H1 (cell line): ENCODE results near the gene KCNJ9. TPM values are rescaled to one million over a fixed set of nuclear protein-coding genes. Genes with fewer than 3 reads are reported as not detected.

Experiments
- CTCF ChIA-PET: fragments of 300-600 bp; sonication (Branson Sonifier 250); formaldehyde crosslinking; loops from one replicate; lab custom pipeline; 2021; ENCODE audit not compliant: partially characterized antibody; lab: Charles Lee
- POLR2A ChIA-PET: fragments of 300-600 bp; sonication (Branson Sonifier 250); formaldehyde crosslinking; loops from one replicate; lab custom pipeline; 2021; ENCODE audit warnings: inconsistent platforms; ENCODE audit not compliant: partially characterized antibody; lab: Charles Lee
- DNase-seq, 2 experiments: peaks; one replicate each; pipeline versions ENCODE4 v3.0.0 to v3.0.0-alpha.2; 2010 to 2022; ENCODE audit warnings: low spot score in 2 of 2, low read depth in 1 of 2, mixed read lengths in 1 of 2
- FAIRE-seq: peaks from 2 replicates; lab custom pipeline; 2011; peaks lifted over from hg19 to GRCh38; lab: Jason Lieb, UNC
- H2AFZ ChIP-seq: 2 replicates; pipeline ENCODE4 v1.8.1; 2012; ENCODE audit warnings: low read length, inconsistent platforms
- H2AK5ac ChIP-seq: 2 replicates; pipeline ENCODE4 v1.6.1; 2013; ENCODE audit warnings: low read depth, low read length
- H2BK120ac ChIP-seq: replicated peaks from 2 replicates; pipeline ENCODE3; 2013; ENCODE audit warnings: low read depth, low read length, inconsistent platforms
- H2BK12ac ChIP-seq: 2 replicates; pipeline ENCODE4 v1.6.1; 2013; ENCODE audit warnings: low read depth, low read length
- H2BK15ac ChIP-seq: 2 replicates; pipeline ENCODE4 v1.6.1; 2013; ENCODE audit warnings: low read length
- H2BK20ac ChIP-seq: 2 replicates; pipeline ENCODE4 v1.6.1; 2013; ENCODE audit warnings: low read length
- H2BK5ac ChIP-seq: 2 replicates; pipeline ENCODE4 v1.6.1; 2013; ENCODE audit warnings: low read depth, low read length
- H3K14ac ChIP-seq: 2 replicates; pipeline ENCODE4 v1.6.1; 2013; ENCODE audit warnings: inconsistent platforms; ENCODE audit not compliant: insufficient read length
- H3K18ac ChIP-seq: 2 replicates; pipeline ENCODE4 v1.6.1; 2013; ENCODE audit warnings: low read length; ENCODE audit errors: extremely low read depth
- H3K23ac ChIP-seq: 2 replicates; pipeline ENCODE4 v1.6.1; 2013; ENCODE audit warnings: inconsistent platforms; ENCODE audit not compliant: insufficient read length
- H3K23me2 ChIP-seq: 2 replicates; pipeline ENCODE4 v1.6.1; 2013; ENCODE audit warnings: low read depth, low read length
- H3K27ac ChIP-seq: 2 replicates; pipeline ENCODE4 v1.6.1; 2011; ENCODE audit warnings: low read depth, low read length, inconsistent platforms
- H3K27me3 ChIP-seq, 4 experiments: replicated peaks in 1 of 4; 1 replicate in 1 of 4; 2 replicates in 3 of 4; pipeline versions ENCODE4 v1.6.1 to v1.8.1; 2011 to 2013; ENCODE audit warnings: low read length in 3 of 4, mild to moderate bottlenecking in 3 of 4, inconsistent platforms in 2 of 4, mixed read lengths in 2 of 4, moderate library complexity in 1 of 4; ENCODE audit not compliant: control insufficient read depth in 3 of 4, insufficient read depth in 3 of 4; ENCODE audit errors: extremely low read depth in 1 of 4
- H3K36me3 ChIP-seq, 4 experiments: 2 replicates each; pipeline versions ENCODE4 v1.6.1 to v1.8.1; 2011 to 2013; ENCODE audit warnings: mild to moderate bottlenecking in 4 of 4, low read length in 3 of 4, moderate library complexity in 2 of 4, control low read depth in 1 of 4, inconsistent platforms in 1 of 4; ENCODE audit not compliant: insufficient read depth in 4 of 4, control insufficient read depth in 2 of 4
- H3K4ac ChIP-seq: replicated peaks from 2 replicates; pipeline ENCODE3; 2013; ENCODE audit warnings: low read length, low read depth, mixed read lengths, inconsistent platforms; ENCODE audit not compliant: insufficient read length
- H3K4me1 ChIP-seq, 4 experiments: replicated peaks in 1 of 4; 1 replicate in 1 of 4; 2 replicates in 3 of 4; pipeline versions ENCODE4 v1.6.1 to v1.8.1; 2011 to 2013; ENCODE audit warnings: low read length in 3 of 4, inconsistent platforms in 2 of 4, mixed read lengths in 1 of 4; ENCODE audit not compliant: insufficient read depth in 4 of 4, control insufficient read depth in 3 of 4
- H3K4me2 ChIP-seq, 2 experiments: 2 replicates each; pipeline versions ENCODE4 v1.6.1 to v1.8.1; 2011 to 2013; ENCODE audit warnings: low read depth in 2 of 2, low read length in 2 of 2, control low read depth in 1 of 2, inconsistent platforms in 1 of 2, mild to moderate bottlenecking in 1 of 2; ENCODE audit not compliant: insufficient read depth in 1 of 2
- H3K4me3 ChIP-seq, 4 experiments: fragments of 200-600, 300-600 bp in 1 of 4; sonication (generic), shearing (Covaris generic), sonication (Bioruptor Twin) in 1 of 4; 2 replicates each; pipeline versions ENCODE4 v1.5.1 to v1.8.1; 2011 to 2016; ENCODE audit warnings: low read length in 4 of 4, low read depth in 3 of 4, control low read depth in 2 of 4, inconsistent platforms in 2 of 4, mild to moderate bottlenecking in 2 of 4, mixed read lengths in 1 of 4, moderate library complexity in 1 of 4; ENCODE audit not compliant: insufficient read depth in 2 of 4; ENCODE audit errors: extremely low read depth in 1 of 4
- H3K56ac ChIP-seq: replicated peaks from 2 replicates; pipeline ENCODE3; 2013; ENCODE audit warnings: low read depth, mild to moderate bottlenecking, mixed read lengths, low read length, inconsistent platforms; ENCODE audit not compliant: insufficient read length
- H3K79me1 ChIP-seq: 2 replicates; pipeline ENCODE4 v1.6.1; 2013; ENCODE audit warnings: low read depth, low read length, control low read depth
- H3K79me2 ChIP-seq, 2 experiments: 2 replicates each; pipeline versions ENCODE4 v1.6.1 to v1.8.1; 2012 to 2013; ENCODE audit warnings: low read length in 2 of 2, mild to moderate bottlenecking in 2 of 2, inconsistent platforms in 1 of 2; ENCODE audit not compliant: insufficient read depth in 2 of 2, control insufficient read depth in 1 of 2
- H3K9ac ChIP-seq, 4 experiments: replicated peaks in 1 of 4; 1 replicate in 1 of 4; 2 replicates in 3 of 4; pipeline versions ENCODE4 v1.6.1 to v1.8.1; 2011 to 2013; ENCODE audit warnings: low read depth in 3 of 4, low read length in 3 of 4, control low read depth in 2 of 4, mild to moderate bottlenecking in 2 of 4, moderate library complexity in 2 of 4, inconsistent platforms in 1 of 4; ENCODE audit errors: extremely low read depth in 1 of 4
- H3K9me3 ChIP-seq, 2 experiments: 2 replicates each; pipeline versions ENCODE4 v1.6.1 to v1.8.1; 2012 to 2013; ENCODE audit warnings: mild to moderate bottlenecking in 2 of 2, moderate library complexity in 2 of 2, control low read depth in 1 of 2, inconsistent platforms in 1 of 2, low read depth in 1 of 2, low read length in 1 of 2, mixed read lengths in 1 of 2; ENCODE audit not compliant: insufficient read depth in 2 of 2
- H4K20me1 ChIP-seq, 2 experiments: replicated peaks in 1 of 2; 2 replicates each; pipeline versions ENCODE3 to v1.8.1; 2011 to 2013; ENCODE audit warnings: inconsistent platforms in 2 of 2, low read length in 2 of 2, mild to moderate bottlenecking in 1 of 2; ENCODE audit not compliant: insufficient read depth in 2 of 2, control insufficient read depth in 1 of 2
- H4K5ac ChIP-seq: 2 replicates; pipeline ENCODE4 v1.6.1; 2013; ENCODE audit warnings: low read length, low read depth, mixed read lengths, inconsistent platforms; ENCODE audit not compliant: insufficient read length
- H4K8ac ChIP-seq: 2 replicates; pipeline ENCODE4 v1.8.0; 2013; ENCODE audit warnings: mild to moderate bottlenecking, moderate library complexity, low read length, inconsistent platforms; ENCODE audit not compliant: insufficient read depth; ENCODE audit errors: extremely low read depth
- H4K91ac ChIP-seq: replicated peaks from 2 replicates; pipeline ENCODE3; 2013; ENCODE audit warnings: low read length, mixed read lengths, inconsistent platforms; ENCODE audit not compliant: insufficient read length
- CBX5 ChIP-seq: fragments of 300-800, 300-1000 bp; sonication (generic); IDR thresholded peaks from 2 replicates; pipeline ENCODE4 v1.7.1; 2016; ENCODE audit warnings: antibody characterized with exemption, low read length, low read depth
- KDM1A ChIP-seq: fragments of 200-600, 300-600 bp; sonication (generic); IDR thresholded peaks from 2 replicates; pipeline ENCODE4 v1.7.1; 2016; ENCODE audit warnings: mild to moderate bottlenecking, low read length, borderline replicate concordance
- POLR2AphosphoS5 ChIP-seq: IDR thresholded peaks from 2 replicates; pipeline ENCODE4 v1.6.1; 2011; ENCODE audit warnings: low read depth, low read length
- RFX5 ChIP-seq: IDR thresholded peaks from 2 replicates; pipeline ENCODE4 v1.6.1; 2011; ENCODE audit warnings: low read depth, low read length, improper control_type of control experiment, borderline replicate concordance
- RNF2 ChIP-seq: fragments of 200-900, 300-1000 bp; sonication (generic); IDR thresholded peaks from 2 replicates; pipeline ENCODE4 v1.7.1; 2016; ENCODE audit warnings: borderline replicate concordance, low read depth, mild to moderate bottlenecking, antibody characterized with exemption, low read length; ENCODE audit not compliant: poor library complexity, severe bottlenecking; ENCODE audit errors: missing control alignments
- TAF7 ChIP-seq: optimal IDR thresholded peaks from 2 replicates; pipeline ENCODE3; 2011; ENCODE audit warnings: low read depth, mild to moderate bottlenecking, inconsistent platforms, low read length, moderate library complexity, borderline replicate concordance
- TEAD4 ChIP-seq: IDR thresholded peaks from 2 replicates; pipeline ENCODE4 v1.6.1; 2012; ENCODE audit warnings: low read depth, low read length, inconsistent platforms, mixed read lengths
- WGBS, 2 experiments: shearing (Covaris generic) in 1 of 2; methylation state at CpG; one replicate each; pipeline versions ENCODE4 v1.1.6 to v1.1.7; 2013 to 2015; ENCODE audit warnings: low lambda C conversion rate in 2 of 2, mixed read lengths in 2 of 2, inconsistent platforms in 1 of 2, low coverage in 1 of 2, missing lambda C conversion rate in 1 of 2; ENCODE audit not compliant: insufficient replicate concordance in 2 of 2, insufficient coverage in 1 of 2, insufficient read length in 1 of 2; ENCODE audit errors: extremely low coverage in 1 of 2, missing lambda C conversion rate in 1 of 2; 5-methylcytosine and 5-hydroxymethylcytosine counted together
- polyA plus RNA-seq, 7 experiments: library from polyadenylated mRNA; depleted of rRNA in 3 of 7; stranded (reverse) in 5 of 7; unstranded in 2 of 7; fragments of >200 nt in 5 of 7; fragments of 200-250 nt in 2 of 7; gene quantifications; 1 replicate in 5 of 7; 2 replicates in 1 of 7; 4 replicates in 1 of 7; pipeline versions ENCODE4 v1.2.1 to v1.2.3, GENCODE V29; 2011 to 2013; ENCODE audit warnings: missing spikeins in 2 of 7, mixed read lengths in 2 of 7
- total RNA-seq: library from RNA; stranded (reverse); fragmentation: NEBNext Ultra II Directional; extraction: Animal tissue kit (Norgen Biotek cat#: 25700); gene quantifications from 2 replicates; pipeline ENCODE4 v1.2.1, GENCODE V29; 2021
- TF ChIP-seq, protein P1 (sequence below): IDR thresholded peaks from 2 replicates; pipeline ENCODE4 v1.6.1; 2011; ENCODE audit warnings: low read length, improper control_type of control experiment

The KCNJ9 gene
- total and polyA plus RNA-seq, 2 of the 8 experiments (the other 6 are each of a cell fraction or from before 2014, with no cell fraction given): 0.02 to 0.13 TPM

DNA sequence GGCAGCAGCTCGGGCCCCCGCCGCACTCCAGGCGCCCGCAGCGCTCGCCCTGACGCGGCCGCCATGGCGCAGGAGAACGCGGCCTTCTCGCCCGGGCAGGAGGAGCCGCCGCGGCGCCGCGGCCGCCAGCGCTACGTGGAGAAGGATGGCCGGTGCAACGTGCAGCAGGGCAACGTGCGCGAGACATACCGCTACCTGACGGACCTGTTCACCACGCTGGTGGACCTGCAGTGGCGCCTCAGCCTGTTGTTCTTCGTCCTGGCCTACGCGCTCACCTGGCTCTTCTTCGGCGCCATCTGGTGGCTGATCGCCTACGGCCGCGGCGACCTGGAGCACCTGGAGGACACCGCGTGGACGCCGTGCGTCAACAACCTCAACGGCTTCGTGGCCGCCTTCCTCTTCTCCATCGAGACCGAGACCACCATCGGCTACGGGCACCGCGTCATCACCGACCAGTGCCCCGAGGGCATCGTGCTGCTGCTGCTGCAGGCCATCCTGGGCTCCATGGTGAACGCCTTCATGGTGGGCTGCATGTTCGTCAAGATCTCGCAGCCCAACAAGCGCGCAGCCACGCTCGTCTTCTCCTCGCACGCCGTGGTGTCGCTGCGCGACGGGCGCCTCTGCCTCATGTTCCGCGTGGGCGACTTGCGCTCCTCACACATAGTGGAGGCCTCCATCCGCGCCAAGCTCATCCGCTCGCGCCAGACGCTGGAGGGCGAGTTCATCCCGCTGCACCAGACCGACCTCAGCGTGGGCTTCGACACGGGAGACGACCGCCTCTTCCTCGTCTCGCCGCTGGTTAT is 2.8 kb downstream of the KCNJ9 start:
- peak overlapping the region; percentile 77 for H4K91ac ChIP-seq
- no peak overlapping the region for H3K14ac ChIP-seq
- no peaks in the 10 kb centered on the region for H4K20me1 ChIP-seq
- H3K27ac ChIP-seq: no peak overlapping the region
- H4K8ac ChIP-seq: peak overlapping the region; percentile 54
- H2BK20ac ChIP-seq: peak overlapping the region; percentile 49
- H3K4ac ChIP-seq: peak overlapping the region; percentile 86
- H3K23ac ChIP-seq: no peak overlapping the region
- H3K79me1 ChIP-seq: no peaks in the 10 kb centered on the region
- peak overlapping the region; percentile 16 to 64 for H3K4me2 ChIP-seq
- peak overlapping the region; percentile 71; the same call in 1 of the 2 replicates for H2AFZ ChIP-seq
- FAIRE-seq (no peak), DNase-seq (peak in 1 of 2 experiments; percentile 94)
- H2BK5ac ChIP-seq: peak overlapping the region; percentile 64; the same call in 1 of the 2 replicates
- WGBS, 2 experiments: 42% methylated on average over 88 of the region's 96 CpGs; no CpG with 5 or more reads in 1 of the 2 experiments
- no peaks in the 10 kb centered on the region; the same call in 1 of the 2 replicates for H3K23me2 ChIP-seq
- peaks cover 0 to 43% (median 30%) of the 10 kb centered on the region in 4 experiments; a peak in 6 of 7 replicates for H3K27me3 ChIP-seq
- H2BK15ac ChIP-seq: peak overlapping the region; percentile 92; the same call in 1 of the 2 replicates
- H3K18ac ChIP-seq: peak overlapping the region; percentile 68
- H3K36me3 ChIP-seq: peaks cover 0 to 5% (median 0%) of the 10 kb centered on the region in 4 experiments; a peak in 1 of 8 replicates
- peak overlapping the region; percentile 29 for H2BK120ac ChIP-seq
- H3K9ac ChIP-seq: peak overlapping the region in 1 of 4 experiments; percentile 20; a peak in 2 of 7 replicates
- peak overlapping the region; percentile 19 for H4K5ac ChIP-seq
- ChIA-PET POLR2A (interaction anchor here (0.9 to 4.6 kb wide), 10 partner anchors 10 to 139 kb away, joined by 3 to 39 read pairs (median 4); partner anchors contain the start of genes IGSF8, IGSF9 and KCNJ10), CTCF (interaction anchor here (0.6 to 50.1 kb wide), 17 partner anchors 11 to 207 kb away, joined by 3 to 1874 read pairs (median 12); partner anchors contain the start of genes ATP1A2, CASQ1, IGSF8 and KCNJ10)
- H3K56ac ChIP-seq: no peak overlapping the region
- peak overlapping the region; percentile 93 for H2BK12ac ChIP-seq
- no peaks in the 10 kb centered on the region for H3K79me2 ChIP-seq
- H3K4me3 ChIP-seq: peak overlapping the region; percentile 1 to 49 (median 42); a peak in 7 of 8 replicates
- peak overlapping the region; percentile 49; the same call in 1 of the 2 replicates for H2AK5ac ChIP-seq
- H3K4me1 ChIP-seq: peaks cover 0 to 5% (median 3%) of the 10 kb centered on the region in 4 experiments; a peak in 4 of 7 replicates
- H3K9me3 ChIP-seq: peaks cover 0 to 4% of the 10 kb centered on the region in 2 experiments; a peak in 1 of 4 replicates
- no peak for TF ChIP-seq TAF7
- peak; percentile 45 for TF ChIP-seq RNF2
- no peak for TF ChIP-seq CBX5
- TF ChIP-seq RFX5: no peak
- TF ChIP-seq TEAD4: peak; percentile 79
- TF ChIP-seq KDM1A: peak; percentile 51; the same call in 1 of the 2 replicates
- TF ChIP-seq, protein P1, sequence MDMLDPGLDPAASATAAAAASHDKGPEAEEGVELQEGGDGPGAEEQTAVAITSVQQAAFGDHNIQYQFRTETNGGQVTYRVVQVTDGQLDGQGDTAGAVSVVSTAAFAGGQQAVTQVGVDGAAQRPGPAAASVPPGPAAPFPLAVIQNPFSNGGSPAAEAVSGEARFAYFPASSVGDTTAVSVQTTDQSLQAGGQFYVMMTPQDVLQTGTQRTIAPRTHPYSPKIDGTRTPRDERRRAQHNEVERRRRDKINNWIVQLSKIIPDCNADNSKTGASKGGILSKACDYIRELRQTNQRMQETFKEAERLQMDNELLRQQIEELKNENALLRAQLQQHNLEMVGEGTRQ: peak; percentile 41; the same call in 1 of the 2 replicates
- TF ChIP-seq POLR2AphosphoS5: peak; percentile 85
